DOHH2 (cell line): ENCODE measurements around the gene SMYD1.
A peak's percentile ranks its signal among the peaks of the same experiment; 100 is the strongest.

Experiments
- H3F3A ChIP-seq: fragments of 200-600 bp; sonication (generic), shearing (Covaris generic); 2 replicates; pipeline ENCODE4 v1.6.0; 2016; ENCODE audit warnings: antibody characterized with exemption, mild to moderate bottlenecking; ENCODE audit not compliant: control insufficient read depth, insufficient read depth
- H3K27ac ChIP-seq: fragments of 200-600 bp; sonication (generic); 2 replicates; pipeline ENCODE4 v1.5.1; 2014; ENCODE audit warnings: low read depth, mild to moderate bottlenecking, low read length, moderate library complexity
- H3K27me3 ChIP-seq: fragments of 200-600 bp; sonication (generic); 2 replicates; pipeline ENCODE4 v1.6.1; 2014; ENCODE audit warnings: mild to moderate bottlenecking, low read length, mixed read lengths; ENCODE audit not compliant: control insufficient read depth
- H3K36me3 ChIP-seq: fragments of 200-600 bp; sonication (generic); 2 replicates; pipeline ENCODE4 v1.6.1; 2014; ENCODE audit warnings: mild to moderate bottlenecking, low read length, moderate library complexity, mixed read lengths; ENCODE audit not compliant: control insufficient read depth
- H3K4me1 ChIP-seq: fragments of 200-600 bp; sonication (generic); 2 replicates; pipeline ENCODE4 v1.6.1; 2014; ENCODE audit warnings: mild to moderate bottlenecking, low read length, mixed read lengths; ENCODE audit not compliant: control insufficient read depth
- H3K4me2 ChIP-seq: fragments of 200-600 bp; sonication (generic); 2 replicates; pipeline ENCODE4 v1.6.0; 2014; ENCODE audit warnings: mild to moderate bottlenecking, low read length, moderate library complexity
- H3K4me3 ChIP-seq: fragments of 200-600 bp; sonication (generic); 2 replicates; pipeline ENCODE4 v1.5.1; 2014; ENCODE audit warnings: mild to moderate bottlenecking, low read length, mixed read lengths
- H3K79me2 ChIP-seq: fragments of 200-600 bp; sonication (generic); 2 replicates; pipeline ENCODE4 v1.6.1; 2014; ENCODE audit warnings: mild to moderate bottlenecking, low read length, mixed read lengths; ENCODE audit not compliant: control insufficient read depth
- H3K9me2 ChIP-seq: fragments of 200-600 bp; sonication (generic); replicated peaks from 2 replicates; pipeline ENCODE4 v1.6.1; 2014; ENCODE audit warnings: mild to moderate bottlenecking, low read length, mixed read lengths; ENCODE audit not compliant: control insufficient read depth
- H3K9me3 ChIP-seq: fragments of 200-600 bp; sonication (generic); 2 replicates; pipeline ENCODE4 v1.6.1; 2014; ENCODE audit warnings: antibody characterized with exemption, low read length, mixed read lengths; ENCODE audit not compliant: control insufficient read depth, insufficient read depth
- H4K20me1 ChIP-seq: fragments of 200-600 bp; sonication (generic); 2 replicates; pipeline ENCODE4 v1.6.0; 2014; ENCODE audit warnings: low read depth, mild to moderate bottlenecking, antibody characterized with exemption, low read length, moderate library complexity; ENCODE audit not compliant: control insufficient read depth, insufficient read depth
- EZH2phosphoT487 ChIP-seq: fragments of 200-600 bp; sonication (generic); IDR thresholded peaks from 2 replicates; pipeline ENCODE4 v1.6.1; 2017; ENCODE audit warnings: borderline replicate concordance, mild to moderate bottlenecking, antibody characterized with exemption, low read length, moderate library complexity, mixed read lengths
- TF ChIP-seq, protein P1 (sequence below): fragments of 200-600 bp; sonication (generic); IDR thresholded peaks from one replicate; pipeline ENCODE4 v1.5.1; 2014; ENCODE audit warnings: antibody characterized with exemption, mild to moderate bottlenecking, low read depth, low read length; ENCODE audit not compliant: poor library complexity, severe bottlenecking

The SMYD1 gene

DNA sequence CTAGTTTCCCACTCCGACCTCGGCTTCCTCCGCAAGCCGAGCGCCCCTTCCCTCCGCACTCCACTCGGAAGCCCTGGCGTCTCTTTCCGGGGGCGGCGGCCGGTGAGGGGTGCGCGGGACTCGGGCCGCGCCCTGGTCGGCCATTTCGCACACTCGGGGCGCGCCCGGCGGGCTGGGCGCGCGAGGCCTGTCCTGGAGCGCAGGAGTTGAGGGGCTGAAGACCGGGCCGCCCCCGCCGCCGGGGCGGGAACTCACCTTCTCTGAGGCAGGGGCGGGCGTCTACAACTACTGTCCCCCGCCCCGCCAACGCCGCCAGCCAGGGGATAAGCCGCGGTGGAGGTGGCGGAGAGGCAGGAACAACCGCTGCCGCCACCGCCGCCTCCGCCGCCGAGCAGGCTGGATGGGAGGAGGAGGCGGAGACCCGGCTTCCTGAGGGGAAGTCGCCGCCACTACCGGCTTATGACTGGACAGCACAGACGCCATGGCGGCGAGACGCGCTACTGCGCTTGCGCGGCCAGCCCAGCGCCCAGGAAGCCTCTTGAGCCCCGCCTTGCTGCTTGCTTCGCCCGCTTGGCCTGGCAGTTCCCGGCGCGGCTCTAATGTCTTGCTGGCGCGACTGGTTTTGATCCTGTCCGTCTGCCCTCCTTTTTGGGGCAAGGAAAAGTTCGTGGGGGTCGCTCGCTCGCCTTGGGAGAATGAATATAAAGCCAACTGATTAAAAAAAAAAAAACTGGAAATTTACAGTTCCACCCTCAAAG is 12.1 kb upstream of the SMYD1 start, which contains the start of gene KRCC1:
Gene KRCC1, minus strand, starts transcription at position 413 of the 758 bp plus-strand sequence. CDS start 27,220 bp downstream, outside the sequence.
- no peaks in the 10 kb centered on the region for H3K9me3 ChIP-seq
- peaks cover 47% of the 10 kb centered on the region for H3K79me2 ChIP-seq
- no peaks in the 10 kb centered on the region for H3K27me3 ChIP-seq
- H3K36me3 ChIP-seq, result peaks cover 48% of the 10 kb centered on the region
- peak within 1 kb of the TSS; percentile 92 for H3K4me3 ChIP-seq
- H3K4me1 ChIP-seq, result peaks cover 30% of the 10 kb centered on the region
- H3K4me2 ChIP-seq, result peak within 1 kb of the TSS; percentile 94
- peaks cover 9% of the 10 kb centered on the region; the same call in 1 of the 2 replicates for H3F3A ChIP-seq
- no peaks in the 10 kb centered on the region for H3K9me2 ChIP-seq
- peak within 1 kb of the TSS; percentile 76 for H3K27ac ChIP-seq
- 0 out of 2 replicates have a peak, but pooled peaks cover 8% of the 10 kb centered on the region for H4K20me1 ChIP-seq
- TF ChIP-seq, protein P1, sequence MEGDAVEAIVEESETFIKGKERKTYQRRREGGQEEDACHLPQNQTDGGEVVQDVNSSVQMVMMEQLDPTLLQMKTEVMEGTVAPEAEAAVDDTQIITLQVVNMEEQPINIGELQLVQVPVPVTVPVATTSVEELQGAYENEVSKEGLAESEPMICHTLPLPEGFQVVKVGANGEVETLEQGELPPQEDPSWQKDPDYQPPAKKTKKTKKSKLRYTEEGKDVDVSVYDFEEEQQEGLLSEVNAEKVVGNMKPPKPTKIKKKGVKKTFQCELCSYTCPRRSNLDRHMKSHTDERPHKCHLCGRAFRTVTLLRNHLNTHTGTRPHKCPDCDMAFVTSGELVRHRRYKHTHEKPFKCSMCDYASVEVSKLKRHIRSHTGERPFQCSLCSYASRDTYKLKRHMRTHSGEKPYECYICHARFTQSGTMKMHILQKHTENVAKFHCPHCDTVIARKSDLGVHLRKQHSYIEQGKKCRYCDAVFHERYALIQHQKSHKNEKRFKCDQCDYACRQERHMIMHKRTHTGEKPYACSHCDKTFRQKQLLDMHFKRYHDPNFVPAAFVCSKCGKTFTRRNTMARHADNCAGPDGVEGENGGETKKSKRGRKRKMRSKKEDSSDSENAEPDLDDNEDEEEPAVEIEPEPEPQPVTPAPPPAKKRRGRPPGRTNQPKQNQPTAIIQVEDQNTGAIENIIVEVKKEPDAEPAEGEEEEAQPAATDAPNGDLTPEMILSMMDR, result no peak
- no peak for TF ChIP-seq EZH2phosphoT487

DNA sequence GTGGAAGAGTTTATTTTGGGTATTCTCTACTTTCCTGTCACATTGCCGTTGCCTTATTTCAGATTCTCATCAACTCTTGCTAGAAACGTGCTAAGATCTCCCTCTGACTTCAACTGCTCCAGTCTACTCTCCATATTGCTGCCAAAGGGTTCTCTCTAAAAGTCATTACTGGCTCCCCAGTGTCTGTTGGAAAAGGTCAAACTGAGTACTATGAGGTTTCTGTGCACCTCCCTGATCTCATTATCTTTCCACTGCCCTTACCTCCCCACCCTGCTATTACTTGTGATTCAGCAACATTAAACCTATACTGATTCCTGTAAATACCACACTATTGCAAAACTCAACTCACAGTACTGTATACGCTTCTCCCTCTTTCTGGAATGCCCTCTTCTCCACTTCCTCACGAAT is 10.2 kb upstream of the SMYD1 start:
- Histone ChIP-seq H3K27ac (no peak overlapping the region), H3K79me2 (peaks cover 31% of the 10 kb centered on the region), H3K9me3 (no peaks in the 10 kb centered on the region), H3K27me3 (no peaks in the 10 kb centered on the region), H3F3A (0 out of 2 replicates have a peak, but pooled peaks cover 9% of the 10 kb centered on the region), H3K4me1 (peaks cover 30% of the 10 kb centered on the region), H4K20me1 (0 out of 2 replicates have a peak, but pooled peaks cover 8% of the 10 kb centered on the region), H3K36me3 (peaks cover 31% of the 10 kb centered on the region), H3K4me2 (no peak overlapping the region), H3K4me3 (no peak overlapping the region), H3K9me2 (no peaks in the 10 kb centered on the region)
- TF ChIP-seq, protein P1, result no peak
- no peak for TF ChIP-seq EZH2phosphoT487

DNA sequence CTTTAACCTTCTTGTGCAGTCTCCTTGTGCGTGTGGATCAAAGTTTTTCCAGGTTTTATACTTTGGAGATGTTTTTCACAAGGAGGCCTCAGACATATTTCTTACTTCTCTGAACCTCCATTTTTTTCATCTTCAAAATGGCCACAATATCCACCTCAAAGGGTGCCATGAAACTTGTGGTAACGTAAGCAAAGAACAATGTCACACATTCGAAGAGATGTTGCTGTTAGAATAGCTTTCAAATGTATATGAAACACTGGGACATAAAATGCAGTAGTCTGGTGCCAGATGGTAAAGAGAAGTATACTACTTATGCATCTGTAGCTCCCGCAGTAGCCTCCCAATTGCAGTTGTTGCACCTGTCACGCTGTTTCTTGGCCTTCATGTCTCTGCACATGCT is 9.4 kb upstream of the SMYD1 start:
- H3K9me2 ChIP-seq, result no peaks in the 10 kb centered on the region
- no peak overlapping the region for H3K4me3 ChIP-seq
- peaks cover 23% of the 10 kb centered on the region for H3K4me1 ChIP-seq
- no peak overlapping the region for H3K27ac ChIP-seq
- peaks cover 24% of the 10 kb centered on the region for H3K79me2 ChIP-seq
- H4K20me1 ChIP-seq, result 0 out of 2 replicates have a peak, but pooled peaks cover 8% of the 10 kb centered on the region
- no peaks in the 10 kb centered on the region for H3K9me3 ChIP-seq
- TF ChIP-seq EZH2phosphoT487, result no peak
- TF ChIP-seq, protein P1, result no peak
- H3K4me2 ChIP-seq, result no peak overlapping the region
- H3K27me3 ChIP-seq, result no peaks in the 10 kb centered on the region
- H3F3A ChIP-seq, result 0 out of 2 replicates have a peak, but pooled peaks cover 6% of the 10 kb centered on the region
- H3K36me3 ChIP-seq, result peaks cover 23% of the 10 kb centered on the region
